NOMO-1 (cell line): Measurements from ENCODE around the gene RNF157.
"Not testable (repeated sequence)": the region's sequence is repeated elsewhere in the genome, so short reads cannot be mapped to it uniquely, and the experiment has no call there.

Experiments used
- DNase-seq, 2 experiments: peaks; one replicate each; lab custom pipeline; 2025; ENCODE audit not compliant: unreplicated experiment in 2 of 2; lab: John Stamatoyannopoulos, UW

Gene RNF157

GRCh38 chr17:76195281-76196096 is 44.8 kb downstream of the RNF157 start:
- DNase-seq = no peak

DNA sequence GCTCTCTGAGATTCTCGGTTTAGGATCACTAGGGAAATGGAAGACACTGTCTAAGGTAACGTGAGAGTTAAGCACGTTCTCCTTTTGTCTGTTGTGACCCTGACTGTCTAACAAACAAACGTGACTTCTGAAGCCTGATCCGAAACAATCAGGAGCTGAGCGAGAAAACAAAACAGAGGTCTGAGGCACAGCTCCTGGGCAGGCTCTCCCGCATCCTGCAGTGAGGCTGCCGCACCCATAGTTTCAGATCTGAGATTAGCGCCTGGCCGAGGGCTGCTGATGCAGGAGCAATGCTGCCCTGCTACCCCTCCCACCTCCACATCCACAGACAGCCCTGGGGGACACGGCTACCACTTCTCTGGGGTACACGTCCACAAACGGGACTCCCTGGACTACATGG is 46.7 kb downstream of the RNF157 start:
- DNase-seq = no peak

- no peak for DNase-seq
These were observed 48.4 kb downstream of the RNF157 start for GRCh38 chr17:76191896-76192295.

GRCh38 chr17:76189741-76190140 is 50.6 kb downstream of the RNF157 start:
- no peak for DNase-seq

- no peak for DNase-seq
These were observed 51.0 kb downstream of the RNF157 start for GRCh38 chr17:76189247-76189646.

GRCh38 chr17:76188213-76189016 is 51.9 kb downstream of the RNF157 start:
- DNase-seq = no peak

DNA sequence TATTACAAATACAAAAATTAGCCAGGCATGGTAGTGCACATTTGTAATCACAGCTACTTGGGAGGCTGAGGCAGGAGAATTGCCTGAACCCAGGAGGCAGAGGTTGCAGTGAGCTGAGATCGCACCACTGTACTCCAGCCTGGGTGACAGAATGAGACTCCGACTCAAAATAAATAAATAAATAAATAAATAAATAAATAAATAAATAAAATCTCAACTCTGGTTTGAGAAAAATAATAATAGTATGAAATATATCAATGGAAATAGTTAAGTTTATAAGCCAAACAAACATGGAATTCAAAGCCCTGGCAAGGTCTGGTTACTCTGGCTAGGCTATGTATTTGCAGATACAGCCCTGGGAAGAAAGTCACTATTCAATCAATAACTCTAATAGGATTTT is 53.5 kb downstream of the RNF157 start:
- not testable (repeated sequence) for DNase-seq

GRCh38 chr17:76184290-76184689 is 56.0 kb downstream of the RNF157 start:
- DNase-seq = no peak

DNA sequence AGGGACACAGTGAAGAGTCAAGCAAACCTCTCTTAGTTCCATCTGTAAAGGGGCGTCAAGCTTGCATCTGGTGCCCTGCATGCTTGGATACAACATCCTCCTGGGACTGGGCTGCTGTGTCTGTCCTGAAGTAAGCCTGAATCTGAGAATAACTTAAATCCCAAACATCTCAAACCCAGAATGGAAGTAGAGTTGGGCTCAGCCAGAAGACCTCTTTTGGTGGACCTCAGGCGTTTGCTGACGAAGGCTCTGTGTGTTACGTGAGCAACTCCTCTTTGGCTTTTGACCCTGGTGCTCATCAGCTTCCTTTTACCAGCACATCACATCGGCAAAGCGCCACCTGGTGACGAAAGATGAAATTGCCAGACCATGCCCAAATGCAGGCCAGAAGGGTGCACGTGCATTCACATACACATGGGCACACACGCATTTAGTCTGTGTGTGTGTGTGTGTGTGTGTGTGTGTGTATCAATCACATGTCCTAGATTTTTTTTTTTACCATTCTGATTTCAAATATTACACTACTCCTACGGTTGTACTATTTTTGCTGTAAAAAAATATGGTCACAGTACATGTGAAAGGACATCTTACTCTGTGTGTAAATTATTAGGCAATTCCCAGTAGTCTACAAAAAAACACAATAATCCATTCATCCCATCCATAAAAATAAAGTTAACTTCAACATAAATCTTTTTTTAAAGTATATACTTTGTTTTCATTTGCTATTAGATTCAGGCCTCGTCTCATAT is 58.1 kb downstream of the RNF157 start:
- peak; percentile 80 to 89 for DNase-seq

DNA sequence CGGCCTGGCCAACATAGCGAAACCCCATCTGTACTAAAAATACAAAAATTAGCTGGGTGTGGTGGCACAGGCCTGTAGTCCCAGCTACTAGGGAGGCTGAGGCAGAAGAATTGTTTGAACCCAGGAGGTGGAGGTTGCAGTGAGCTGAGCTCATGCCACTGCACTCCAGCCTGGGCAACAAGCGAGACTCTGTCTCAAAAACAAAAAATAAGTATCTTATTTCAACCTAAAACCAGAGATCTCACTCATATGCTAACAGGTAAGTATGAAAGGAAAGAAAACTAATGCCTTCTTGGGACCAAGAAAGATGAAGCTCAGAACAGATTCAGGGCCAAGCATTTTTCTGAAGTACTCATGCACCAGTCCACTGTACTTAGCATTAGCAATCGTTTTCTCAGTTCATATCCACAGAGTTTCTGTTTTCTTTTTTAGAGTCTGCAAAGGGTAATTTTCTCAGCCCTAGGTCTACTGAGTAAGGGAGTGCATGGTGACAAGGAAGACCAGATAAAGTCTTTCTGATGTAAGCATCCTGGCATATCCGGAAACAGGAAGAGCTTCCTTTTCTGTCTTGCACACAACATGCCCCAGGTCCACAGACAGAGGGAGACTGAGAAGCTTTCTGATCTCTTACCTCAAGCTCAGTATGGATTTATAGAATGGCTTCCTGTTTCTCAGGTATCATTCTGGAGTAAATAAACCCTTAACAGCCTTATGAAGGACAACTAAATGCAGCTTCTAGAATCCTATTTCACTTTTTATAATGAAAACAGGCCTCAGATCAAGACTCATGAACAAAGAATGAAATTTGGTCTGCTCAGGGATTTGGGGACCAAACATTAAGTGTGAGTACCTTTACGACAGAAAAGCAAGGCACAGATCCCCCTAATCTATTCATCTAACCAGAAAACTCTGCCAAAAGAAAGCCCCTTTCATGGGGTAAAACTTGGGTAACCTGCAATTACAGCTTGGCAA is 60.5 kb downstream of the RNF157 start:
- DNase-seq = peak in 1 of 2 experiments; percentile 35

DNA sequence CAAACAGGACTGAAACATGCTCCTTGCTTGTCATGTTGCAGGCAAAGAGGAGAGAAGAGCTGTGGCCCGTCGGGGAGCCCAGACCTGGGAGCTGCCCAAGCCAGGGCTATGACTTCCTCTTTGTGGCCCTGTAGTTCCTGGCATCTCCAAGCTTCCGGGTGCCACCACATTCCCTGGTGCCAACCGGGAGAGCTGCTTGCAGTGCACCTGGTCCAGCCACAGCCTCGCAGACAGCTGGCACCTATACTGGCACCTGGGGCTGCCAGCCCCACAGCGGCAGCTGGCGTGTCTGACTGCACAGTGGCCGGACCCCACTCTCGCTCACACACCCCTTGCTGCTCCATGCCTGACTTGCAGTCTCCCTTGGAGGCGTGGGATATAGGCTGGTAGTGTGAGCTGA is 62.2 kb downstream of the RNF157 start:
- DNase-seq = no peak

GRCh38 chr17:76176701-76177574 is 63.4 kb downstream of the RNF157 start:
- DNase-seq = no peak

DNA sequence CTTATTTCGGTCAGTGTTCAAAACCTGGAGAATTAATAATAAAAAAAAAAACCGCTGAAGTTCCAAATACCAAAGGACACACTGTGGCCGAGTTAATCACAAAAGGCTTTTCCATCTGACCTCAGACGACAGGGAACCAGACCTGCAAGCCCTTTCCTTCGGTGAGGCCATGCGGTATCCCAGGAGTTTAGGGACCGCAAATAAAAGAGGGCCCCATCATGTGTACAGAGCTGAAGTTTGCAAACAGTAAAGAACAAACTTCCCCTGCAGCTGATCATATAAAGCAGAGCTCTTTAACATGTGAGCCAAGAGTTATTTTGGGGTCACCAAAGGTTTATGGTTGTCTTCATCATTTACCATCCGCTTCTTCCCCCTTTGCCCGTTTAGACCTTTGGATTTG is 66.3 kb downstream of the RNF157 start:
- DNase-seq = no peak

- no peak for DNase-seq
These were observed 66.8 kb downstream of the RNF157 start for GRCh38 chr17:76173474-76173873.

DNA sequence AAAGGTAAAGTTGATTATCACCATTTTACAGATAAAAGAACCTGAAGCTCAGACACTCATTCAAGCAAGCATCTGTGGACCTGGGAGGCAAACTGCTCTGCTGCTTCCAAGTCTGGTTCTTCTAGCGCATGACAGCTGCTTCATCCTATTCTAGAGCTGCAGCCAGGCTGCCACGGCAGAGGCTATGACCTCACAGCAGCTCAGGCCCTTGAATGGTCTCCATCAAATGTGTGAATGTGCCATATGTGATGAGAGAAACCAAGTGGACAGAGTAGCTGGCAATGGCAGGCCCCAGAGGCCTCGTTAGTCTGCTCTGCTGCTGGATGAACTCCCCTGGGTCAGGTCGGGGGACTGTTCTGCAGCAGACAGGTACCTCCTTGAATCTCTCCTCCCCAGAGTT is 68.6 kb downstream of the RNF157 start:
- DNase-seq = no peak

DNA sequence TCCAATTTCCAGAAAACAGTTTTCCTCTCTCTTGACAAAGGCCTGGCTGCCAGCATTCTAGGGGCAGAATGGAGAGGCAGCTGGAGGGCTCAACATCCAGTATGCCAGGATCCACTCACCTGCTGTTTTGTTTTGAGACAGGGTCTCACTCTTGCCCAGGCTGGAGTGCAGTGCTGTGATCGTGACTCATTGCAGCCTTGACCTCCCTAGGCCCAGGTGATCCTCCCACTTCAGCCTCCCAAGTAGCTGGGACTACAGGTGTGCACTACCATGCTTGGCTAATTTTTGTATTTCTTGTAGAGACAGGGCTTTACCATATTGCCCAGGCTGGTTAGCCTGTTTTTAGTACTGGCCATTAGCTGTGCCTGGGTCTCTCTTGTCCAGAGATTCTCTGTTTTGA is 70.2 kb downstream of the RNF157 start:
- DNase-seq = no peak

DNA sequence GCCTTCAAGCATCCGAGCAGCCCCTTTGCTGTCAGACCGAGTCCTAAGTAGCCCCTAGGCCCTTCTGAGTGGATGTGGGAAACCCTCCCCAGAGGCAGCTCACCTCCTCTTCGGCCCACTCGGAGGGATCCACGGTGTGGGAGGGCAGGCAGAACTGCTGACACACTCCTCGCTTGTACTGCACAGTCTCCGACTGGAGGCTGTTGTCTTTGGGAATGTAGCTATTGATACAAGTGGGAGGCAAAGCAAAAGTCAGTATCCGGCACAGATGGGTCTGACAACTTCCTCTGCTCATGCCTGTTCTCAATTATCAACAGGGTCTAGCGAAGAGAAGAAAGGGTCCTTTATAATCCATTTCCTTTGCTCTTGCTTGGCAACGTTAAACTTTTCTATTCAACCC is 73.4 kb downstream of the RNF157 start:
- no peak for DNase-seq

- DNase-seq = no peak
These were observed 74.1 kb downstream of the RNF157 start for GRCh38 chr17:76166168-76166567.

DNA sequence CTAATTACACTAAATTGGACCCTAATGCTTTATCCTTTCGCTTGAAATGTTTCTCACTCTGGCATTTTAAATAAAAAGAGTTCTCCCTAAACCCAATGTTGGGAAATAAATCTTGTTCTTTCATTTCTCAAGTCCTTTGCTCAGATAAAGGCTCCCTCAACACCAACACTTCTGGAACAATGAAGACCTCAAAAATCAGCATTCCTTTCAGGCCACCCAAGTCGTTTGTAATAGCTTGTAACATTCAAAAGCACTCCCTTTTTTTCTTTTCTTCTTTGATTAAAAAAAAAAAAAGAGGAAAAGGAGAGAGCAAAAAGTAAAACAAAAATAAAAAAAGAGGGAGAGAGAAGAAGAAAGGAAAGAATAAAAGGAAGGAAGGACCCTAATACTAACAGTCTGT is 76.0 kb downstream of the RNF157 start:
- DNase-seq = no peak
